SK-N-SH (cell line): Measurements from ENCODE around the gene CEACAM5. TPM values are rescaled to one million over a fixed set of nuclear protein-coding genes. Genes with fewer than 3 reads are reported as not detected.

Experiments
- CTCF ChIA-PET: fragments of 300-600, 350-600 bp; formaldehyde crosslinking; extraction: SDS; loops from one replicate; lab custom pipeline; 2021; lab: Yijun Ruan, JAX
- POLR2A ChIA-PET: fragments of 350-600 bp; sonication (Branson Sonifier 250); formaldehyde crosslinking; extraction: SDS; loops from one replicate; lab custom pipeline; 2020; ENCODE audit warnings: antibody characterized with exemption, inconsistent platforms; lab: Yijun Ruan, JAX
- DNase-seq: peaks from one replicate; pipeline ENCODE4 v3.0.0; 2012
- H2AFZ ChIP-seq: fragments of 200-600 bp; sonication (generic); 2 replicates; pipeline ENCODE4 v1.8.1; 2016; ENCODE audit warnings: antibody characterized with exemption, mild to moderate bottlenecking, low read depth
- H3F3A ChIP-seq: fragments of 200-600 bp; sonication (generic); replicated peaks from 2 replicates; pipeline ENCODE3; 2016; ENCODE audit warnings: antibody characterized with exemption, mild to moderate bottlenecking; ENCODE audit not compliant: insufficient read depth
- H3K27ac ChIP-seq, 2 experiments: fragments of 200-500 bp in 1 of 2; fragments of 200-600 bp in 1 of 2; sonication (Bioruptor generic) in 1 of 2; sonication (generic), shearing (Covaris generic) in 1 of 2; 2 replicates each; pipeline versions ENCODE4 v1.5.1 to v1.6.1; 2014 to 2016; ENCODE audit warnings: low read depth in 2 of 2, inconsistent platforms in 1 of 2, low read length in 1 of 2, mild to moderate bottlenecking in 1 of 2, mixed read lengths in 1 of 2
- H3K27me3 ChIP-seq: fragments of 200-600 bp; sonication (generic), shearing (Covaris generic); 2 replicates; pipeline ENCODE4 v1.6.1; 2016; ENCODE audit warnings: mixed run types; ENCODE audit not compliant: insufficient read depth
- H3K36me3 ChIP-seq, 2 experiments: fragments of 200-500 bp in 1 of 2; fragments of 200-600 bp in 1 of 2; sonication (Bioruptor generic) in 1 of 2; sonication (generic) in 1 of 2; replicated peaks in 1 of 2; 2 replicates each; pipeline versions ENCODE3 to v1.5.1; 2014 to 2016; ENCODE audit warnings: low read length in 1 of 2, mild to moderate bottlenecking in 1 of 2; ENCODE audit not compliant: insufficient read depth in 2 of 2, control insufficient read depth in 1 of 2
- H3K4me1 ChIP-seq, 2 experiments: fragments of 200-500 bp in 1 of 2; fragments of 200-600 bp in 1 of 2; sonication (Bioruptor generic) in 1 of 2; sonication (generic), shearing (Covaris generic) in 1 of 2; 2 replicates each; pipeline versions ENCODE4 v1.5.1 to v1.6.1; 2014 to 2016; ENCODE audit warnings: low read depth in 1 of 2, low read length in 1 of 2, mixed run types in 1 of 2; ENCODE audit not compliant: insufficient read depth in 2 of 2, control insufficient read depth in 1 of 2
- H3K4me2 ChIP-seq: fragments of 200-600 bp; sonication (generic), shearing (Covaris generic); 2 replicates; pipeline ENCODE4 v1.6.1; 2017; ENCODE audit warnings: mixed run types
- H3K4me3 ChIP-seq, 2 experiments: fragments of 200-500 bp in 1 of 2; fragments of 200-600 bp in 1 of 2; sonication (Bioruptor generic) in 1 of 2; sonication (generic), shearing (Covaris generic) in 1 of 2; 2 replicates each; pipeline versions ENCODE4 v1.5.1 to v1.8.1; 2014 to 2016; ENCODE audit warnings: low read depth in 2 of 2, inconsistent platforms in 1 of 2, low read length in 1 of 2, mild to moderate bottlenecking in 1 of 2, mixed read lengths in 1 of 2, moderate library complexity in 1 of 2
- H3K79me2 ChIP-seq: fragments of 200-600 bp; sonication (generic); 2 replicates; pipeline ENCODE4 v1.8.1; 2017; ENCODE audit warnings: mild to moderate bottlenecking; ENCODE audit not compliant: insufficient read depth
- H3K9ac ChIP-seq: fragments of 200-600 bp; sonication (generic); 2 replicates; pipeline ENCODE4 v1.6.1; 2017; ENCODE audit warnings: mixed run types
- H3K9me2 ChIP-seq: fragments of 200-600 bp; sonication (generic); 2 replicates; pipeline ENCODE4 v1.6.1; 2017; ENCODE audit warnings: mixed run types
- H3K9me3 ChIP-seq: fragments of 200-600 bp; sonication (generic); 2 replicates; pipeline ENCODE4 v1.6.1; 2017; ENCODE audit warnings: mixed run types, mild to moderate bottlenecking, moderate library complexity
- H4K20me1 ChIP-seq: fragments of 200-600 bp; sonication (generic); 2 replicates; pipeline ENCODE4 v1.6.1; 2017; ENCODE audit warnings: mild to moderate bottlenecking, mixed run types; ENCODE audit not compliant: insufficient read depth
- CTCF ChIP-seq: fragments of 200-600 bp; sonication (generic); IDR thresholded peaks from 2 replicates; pipeline ENCODE4 v1.6.1; 2017; ENCODE audit warnings: antibody characterized with exemption, mild to moderate bottlenecking, moderate library complexity
- MEF2A ChIP-seq: IDR thresholded peaks from 2 replicates; pipeline ENCODE4 v1.4.0; 2012; ENCODE audit warnings: low read depth, borderline replicate concordance
- PBX3 ChIP-seq: IDR thresholded peaks from 2 replicates; pipeline ENCODE4; 2012
- REST ChIP-seq: IDR thresholded peaks from 2 replicates; pipeline ENCODE4 v1.6.1; 2012; ENCODE audit warnings: mild to moderate bottlenecking, low read depth, low read length, moderate library complexity
- WGBS: methylation state at CpG from one replicate; pipeline ENCODE4 v1.1.6; 2017; ENCODE audit warnings: low lambda C conversion rate; 5-methylcytosine and 5-hydroxymethylcytosine counted together
- polyA plus RNA-seq, 3 experiments: library from polyadenylated mRNA; depleted of rRNA; stranded (reverse); fragments of >200 nt; gene quantifications; 2 replicates each; pipeline ENCODE4 v1.2.3, GENCODE V29; 2012

Gene CEACAM5
- polyA plus RNA-seq, 1 of the 3 experiments (the other 2 are of a cell fraction): not detected

- Histone ChIP-seq H3K9ac (no peak overlapping the region), H3K27me3 (peaks cover 17% of the 10 kb centered on the region), H3K27ac (no peak overlapping the region), H2AFZ (no peak overlapping the region), H3K4me2 (no peak overlapping the region), H3K79me2 (no peaks in the 10 kb centered on the region), H3K36me3 (no peaks in the 10 kb centered on the region), H3K4me3 (no peak overlapping the region), H4K20me1 (no peaks in the 10 kb centered on the region), H3K9me2 (no peaks in the 10 kb centered on the region), H3K9me3 (no peaks in the 10 kb centered on the region), H3K4me1 (peaks cover 0 to 16% of the 10 kb centered on the region in 2 experiments; a peak in 1 of 4 replicates), H3F3A (no peaks in the 10 kb centered on the region)
- CTCF ChIA-PET: interaction anchor here (2.1 to 2.3 kb wide), 2 partner anchors 13 to 14 kb away, joined by 10 to 11 read pairs; no protein-coding TSS in a partner anchor
- TF ChIP-seq REST (peak; percentile 95), MEF2A (no peak)
- no peak for DNase-seq
- WGBS: 17% methylated on average over 9 of the region's 10 CpGs
- POLR2A ChIA-PET: no interaction called here
These were observed 2.8 kb upstream of the CEACAM5 start for GRCh38 chr19:41705393-41706174.

- Histone ChIP-seq H3K9me3 (no peaks in the 10 kb centered on the region), H3K79me2 (no peaks in the 10 kb centered on the region), H3K4me3 (peak overlapping the region in 1 of 2 experiments; percentile 41; a peak in 1 of 4 replicates), H3K4me1 (peaks cover 0 to 10% of the 10 kb centered on the region in 2 experiments; a peak in 1 of 4 replicates), H3K27me3 (peaks cover 29% of the 10 kb centered on the region), H3K27ac (no peak overlapping the region), H3K4me2 (no peak overlapping the region), H4K20me1 (0 out of 2 replicates have a peak, but pooled peaks cover 2% of the 10 kb centered on the region), H3K9me2 (no peaks in the 10 kb centered on the region), H3K9ac (no peak overlapping the region), H3K36me3 (no peaks in the 10 kb centered on the region), H3F3A (no peaks in the 10 kb centered on the region), H2AFZ (no peak overlapping the region)
- peak; percentile 79 for DNase-seq
- ChIA-PET CTCF (interaction anchor here (0.6 to 2.3 kb wide), 16 partner anchors 9 to 144 kb away, joined by 3 to 11 read pairs (median 3); partner anchors contain the start of gene CEACAM7), POLR2A (no interaction called here)
- TF ChIP-seq CTCF (peak; percentile 77), PBX3 (no peak)
- 6% methylated on average over 23 of the region's 26 CpGs for WGBS
These were observed 1.5 kb upstream of the CEACAM5 start for GRCh38 chr19:41706741-41707501.
